Measurements from ENCODE around the gene IGSF21. TPM values are rescaled to one million over a fixed set of nuclear protein-coding genes. Genes with fewer than 3 reads are reported as not detected.

The IGSF21 gene
- total and polyA plus RNA-seq, 2 donors from 2014 or later: 1.4 to 6.6 TPM

GRCh38 chr1:18198260-18198659 is 90.7 kb downstream of the IGSF21 start:
- DNase-seq (no peak), FAIRE-seq (no peak)
- H3K9ac ChIP-seq (ENCODE audit: low read length in 3 of 3): no peak overlapping the region
- no peaks in the 10 kb centered on the region for H3K4me1 ChIP-seq (ENCODE audit: control insufficient read depth in 2 of 3, insufficient read depth in 2 of 3, low read depth in 1 of 3, low read length in 3 of 3)
- H3K4me3 ChIP-seq (ENCODE audit: low read length in 3 of 3): no peak overlapping the region
- H3K27ac ChIP-seq (ENCODE audit: low read depth in 2 of 2, low read length in 2 of 2): no peak overlapping the region
- H3K27me3 ChIP-seq (ENCODE audit: control insufficient read depth, insufficient read depth, low read length): peaks cover 11% of the 10 kb centered on the region
- H3K36me3 ChIP-seq (ENCODE audit: control insufficient read depth in 2 of 3, insufficient read depth in 3 of 3, low read length in 3 of 3): no peaks in the 10 kb centered on the region
- no peaks in the 10 kb centered on the region for H3K9me3 ChIP-seq (ENCODE audit: control insufficient read depth in 2 of 3, insufficient read depth in 1 of 3, low read length in 3 of 3)
- TF ChIP-seq CTCF (IDR thresholded peaks at IDR 0.05; ENCODE audit: borderline replicate concordance, extremely low read depth, insufficient read depth): no peak
- intact Hi-C loops (cut with DNase I): no loop called here

DNA sequence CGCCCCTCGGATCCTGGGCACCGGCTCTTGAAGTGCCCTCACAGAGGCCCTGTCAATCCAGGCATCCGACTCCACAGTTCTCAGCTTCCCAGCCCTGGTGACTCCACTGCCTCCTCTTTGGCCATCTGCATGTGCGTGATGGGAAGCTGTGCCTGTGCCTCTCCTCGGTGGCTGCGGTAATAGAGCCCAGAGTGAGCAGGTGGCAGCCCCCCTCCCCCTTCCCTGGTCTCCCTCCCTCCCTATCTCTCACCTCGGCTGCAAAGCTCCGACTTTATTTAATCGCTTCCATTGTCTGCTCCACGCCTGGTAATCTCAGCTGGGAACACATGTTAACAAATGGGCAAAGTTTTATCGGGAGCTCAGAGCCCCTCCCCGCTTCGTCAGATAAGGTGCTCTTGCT is 91.9 kb downstream of the IGSF21 start:
- H3K36me3 ChIP-seq (ENCODE audit: control insufficient read depth in 2 of 3, insufficient read depth in 3 of 3, low read length in 3 of 3): no peaks in the 10 kb centered on the region
- FAIRE-seq (no peak), DNase-seq (peak in 1 of 5 donors; percentile 22)
- peaks cover 11% of the 10 kb centered on the region for H3K27me3 ChIP-seq (ENCODE audit: control insufficient read depth, insufficient read depth, low read length)
- H3K27ac ChIP-seq (ENCODE audit: low read depth in 2 of 2, low read length in 2 of 2): no peak overlapping the region
- intact Hi-C loops (cut with DNase I): no loop called here
- H3K4me3 ChIP-seq (ENCODE audit: low read length in 3 of 3): no peak overlapping the region
- H3K9ac ChIP-seq (ENCODE audit: low read length in 3 of 3): no peak overlapping the region
- no peaks in the 10 kb centered on the region for H3K9me3 ChIP-seq (ENCODE audit: control insufficient read depth in 2 of 3, insufficient read depth in 1 of 3, low read length in 3 of 3)
- no peak for TF ChIP-seq CTCF (IDR thresholded peaks at IDR 0.05; ENCODE audit: borderline replicate concordance, extremely low read depth, insufficient read depth)
- no peaks in the 10 kb centered on the region for H3K4me1 ChIP-seq (ENCODE audit: control insufficient read depth in 2 of 3, insufficient read depth in 2 of 3, low read depth in 1 of 3, low read length in 3 of 3)

- Histone ChIP-seq H3K36me3 (ENCODE audit: control insufficient read depth in 2 of 3, insufficient read depth in 3 of 3, low read length in 3 of 3) (no peaks in the 10 kb centered on the region), H3K9ac (ENCODE audit: low read length in 3 of 3) (no peak overlapping the region), H3K9me3 (ENCODE audit: control insufficient read depth in 2 of 3, insufficient read depth in 1 of 3, low read length in 3 of 3) (no peaks in the 10 kb centered on the region), H3K27me3 (ENCODE audit: control insufficient read depth, insufficient read depth, low read length) (peaks cover 11% of the 10 kb centered on the region), H3K4me3 (ENCODE audit: low read length in 3 of 3) (no peak overlapping the region), H3K27ac (ENCODE audit: low read depth in 2 of 2, low read length in 2 of 2) (no peak overlapping the region), H3K4me1 (ENCODE audit: control insufficient read depth in 2 of 3, insufficient read depth in 2 of 3, low read depth in 1 of 3, low read length in 3 of 3) (no peaks in the 10 kb centered on the region)
- TF ChIP-seq CTCF (IDR thresholded peaks at IDR 0.05; ENCODE audit: borderline replicate concordance, extremely low read depth, insufficient read depth): no peak
- DNase-seq (no peak), FAIRE-seq (no peak)
- intact Hi-C loops (cut with DNase I): no loop called here
Observed at GRCh38 chr1:18200136-18200717, 92.6 kb downstream of the IGSF21 start.

DNA sequence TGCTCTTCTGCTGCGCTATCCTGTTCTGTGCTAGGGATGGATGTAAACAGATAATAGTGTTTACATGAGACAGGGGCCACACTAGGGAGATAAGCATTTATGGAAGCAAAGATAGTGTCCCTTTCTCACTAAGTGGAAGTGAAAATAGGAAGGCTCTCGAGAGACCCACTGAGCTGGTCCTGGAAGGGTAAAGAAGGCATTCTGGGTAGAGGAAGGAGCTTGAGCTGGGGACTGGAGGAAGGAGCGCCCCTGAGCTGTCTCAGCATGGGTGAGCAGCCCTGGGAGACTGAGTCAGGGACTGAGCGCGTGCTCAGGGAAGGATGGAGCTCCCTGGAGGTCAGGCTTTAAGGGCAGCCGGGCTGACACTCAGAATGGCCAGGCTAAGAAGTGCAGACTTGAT is 93.3 kb downstream of the IGSF21 start:
- H3K27ac ChIP-seq (ENCODE audit: low read depth in 2 of 2, low read length in 2 of 2): no peak overlapping the region
- DNase-seq (no peak), FAIRE-seq (no peak)
- no peaks in the 10 kb centered on the region for H3K4me1 ChIP-seq (ENCODE audit: control insufficient read depth in 2 of 3, insufficient read depth in 2 of 3, low read depth in 1 of 3, low read length in 3 of 3)
- intact Hi-C loops (cut with DNase I): no loop called here
- peaks cover 11% of the 10 kb centered on the region for H3K27me3 ChIP-seq (ENCODE audit: control insufficient read depth, insufficient read depth, low read length)
- no peaks in the 10 kb centered on the region for H3K9me3 ChIP-seq (ENCODE audit: control insufficient read depth in 2 of 3, insufficient read depth in 1 of 3, low read length in 3 of 3)
- H3K36me3 ChIP-seq (ENCODE audit: control insufficient read depth in 2 of 3, insufficient read depth in 3 of 3, low read length in 3 of 3): no peaks in the 10 kb centered on the region
- H3K9ac ChIP-seq (ENCODE audit: low read length in 3 of 3): no peak overlapping the region
- H3K4me3 ChIP-seq (ENCODE audit: low read length in 3 of 3): no peak overlapping the region
- TF ChIP-seq CTCF (IDR thresholded peaks at IDR 0.05; ENCODE audit: borderline replicate concordance, extremely low read depth, insufficient read depth): no peak
